ENCODE results near the gene AK3.

Gene AK3

DNA sequence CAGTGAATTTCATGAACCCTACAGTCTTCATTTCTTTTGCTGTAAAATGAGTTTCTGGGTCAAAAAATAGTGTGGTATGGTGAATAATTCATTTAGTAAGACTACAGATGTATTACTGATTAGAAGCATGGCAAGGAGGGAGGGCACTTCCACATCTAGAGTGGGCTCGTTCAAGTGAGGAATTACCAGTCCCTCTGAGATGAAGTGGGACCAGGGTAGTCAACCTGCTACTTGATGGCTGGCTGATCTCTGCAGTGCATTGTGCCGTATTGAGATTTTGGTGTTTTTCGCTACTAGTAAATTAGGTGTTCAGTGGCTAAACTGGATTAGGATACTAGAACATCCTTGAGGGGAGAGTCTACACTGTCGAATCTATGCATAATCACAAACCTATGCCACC lies 50.9 kb downstream of the AK3 start:
- TF ChIP-seq, protein P1, sequence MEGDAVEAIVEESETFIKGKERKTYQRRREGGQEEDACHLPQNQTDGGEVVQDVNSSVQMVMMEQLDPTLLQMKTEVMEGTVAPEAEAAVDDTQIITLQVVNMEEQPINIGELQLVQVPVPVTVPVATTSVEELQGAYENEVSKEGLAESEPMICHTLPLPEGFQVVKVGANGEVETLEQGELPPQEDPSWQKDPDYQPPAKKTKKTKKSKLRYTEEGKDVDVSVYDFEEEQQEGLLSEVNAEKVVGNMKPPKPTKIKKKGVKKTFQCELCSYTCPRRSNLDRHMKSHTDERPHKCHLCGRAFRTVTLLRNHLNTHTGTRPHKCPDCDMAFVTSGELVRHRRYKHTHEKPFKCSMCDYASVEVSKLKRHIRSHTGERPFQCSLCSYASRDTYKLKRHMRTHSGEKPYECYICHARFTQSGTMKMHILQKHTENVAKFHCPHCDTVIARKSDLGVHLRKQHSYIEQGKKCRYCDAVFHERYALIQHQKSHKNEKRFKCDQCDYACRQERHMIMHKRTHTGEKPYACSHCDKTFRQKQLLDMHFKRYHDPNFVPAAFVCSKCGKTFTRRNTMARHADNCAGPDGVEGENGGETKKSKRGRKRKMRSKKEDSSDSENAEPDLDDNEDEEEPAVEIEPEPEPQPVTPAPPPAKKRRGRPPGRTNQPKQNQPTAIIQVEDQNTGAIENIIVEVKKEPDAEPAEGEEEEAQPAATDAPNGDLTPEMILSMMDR (IDR thresholded peaks at IDR 0.05; ENCODE audit: borderline replicate concordance, insufficient read depth, low read depth, low read length): no peak
- no peak overlapping the region for H3K4me3 ChIP-seq (ENCODE audit: low read depth, low read length)

DNA sequence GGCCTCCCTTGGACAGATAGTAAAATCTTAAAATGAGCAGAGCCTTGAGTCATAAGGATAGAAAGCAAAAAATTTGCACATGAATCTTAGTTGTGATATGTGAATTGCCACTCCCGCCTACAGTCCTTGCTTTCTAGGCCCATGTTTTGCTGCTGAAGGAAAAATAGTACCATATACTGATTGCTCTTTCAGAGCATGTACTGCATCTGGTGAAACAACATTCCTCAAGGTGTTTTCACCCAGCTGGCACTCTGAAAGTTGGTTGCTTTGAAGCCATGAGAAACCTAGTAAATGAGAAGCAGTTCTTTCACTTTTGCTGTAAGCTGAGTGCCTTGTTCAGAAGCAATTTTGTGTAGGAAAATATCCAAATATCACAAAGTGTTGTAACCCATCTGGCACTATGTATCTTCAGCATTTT lies 51.3 kb downstream of the AK3 start:
- no peak overlapping the region for H3K4me3 ChIP-seq (ENCODE audit: low read depth, low read length)
- TF ChIP-seq, protein P1 (IDR thresholded peaks at IDR 0.05; ENCODE audit: borderline replicate concordance, insufficient read depth, low read depth, low read length): no peak

DNA sequence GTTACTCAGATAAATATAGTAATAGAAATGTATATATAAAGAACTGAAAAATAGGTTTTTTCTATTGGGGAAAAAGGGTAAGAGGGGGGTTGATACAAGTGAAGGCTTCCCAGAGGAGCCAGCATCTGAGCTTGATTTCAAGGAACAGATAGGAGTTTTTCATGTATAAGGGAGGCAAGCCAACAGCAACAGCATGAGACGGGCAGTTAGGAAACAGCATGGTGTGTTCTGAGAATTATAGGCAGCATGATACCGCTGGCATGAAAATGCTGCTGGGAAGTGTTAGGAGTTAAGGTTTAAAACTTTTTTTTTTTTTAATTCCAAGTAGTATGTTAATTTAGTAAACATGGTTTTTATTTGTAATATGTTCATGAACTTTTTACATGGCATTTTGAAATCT lies 52.0 kb downstream of the AK3 start:
- H3K4me3 ChIP-seq (ENCODE audit: low read depth, low read length): no peak overlapping the region
- TF ChIP-seq, protein P1 (IDR thresholded peaks at IDR 0.05; ENCODE audit: borderline replicate concordance, insufficient read depth, low read depth, low read length): no peak

DNA sequence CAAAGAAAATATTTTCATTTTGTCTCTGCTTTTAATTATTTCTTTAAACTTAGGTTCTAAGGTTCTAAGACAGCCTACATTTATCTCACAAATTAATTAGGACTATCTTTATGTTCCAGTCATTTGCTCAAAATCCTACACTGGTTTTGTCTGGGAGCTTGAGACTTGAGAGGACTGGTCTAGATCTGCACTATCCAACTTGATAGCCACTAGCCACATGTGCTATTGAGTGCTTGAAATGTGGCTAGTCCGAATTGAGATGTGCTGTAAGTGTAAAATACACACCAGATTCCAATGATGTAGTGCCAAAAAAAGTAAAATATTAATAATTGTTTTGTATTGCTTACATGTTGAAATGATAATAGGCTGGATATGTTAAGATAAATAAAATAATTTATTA lies 54.4 kb downstream of the AK3 start:
- no peak overlapping the region for H3K4me3 ChIP-seq (ENCODE audit: low read depth, low read length)
- TF ChIP-seq, protein P1 (IDR thresholded peaks at IDR 0.05; ENCODE audit: borderline replicate concordance, insufficient read depth, low read depth, low read length): no peak

DNA sequence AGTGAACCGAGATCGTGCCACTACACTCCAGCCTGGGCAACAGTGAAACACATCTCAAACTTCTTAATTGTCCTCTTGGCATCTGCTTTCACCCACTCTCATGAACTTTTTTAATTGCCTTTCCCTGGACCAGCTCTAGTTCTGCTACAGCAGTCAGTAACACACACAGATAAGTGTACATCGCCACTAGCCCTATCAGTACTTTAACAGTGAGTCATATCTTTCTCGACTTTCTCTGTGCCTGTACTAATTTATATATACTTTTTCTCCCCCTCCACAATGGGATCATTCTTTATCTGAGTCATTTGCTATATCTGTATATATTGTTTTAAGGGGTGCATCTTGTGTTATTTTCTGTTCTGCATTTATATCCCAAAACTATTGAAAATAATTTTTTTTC lies 54.9 kb downstream of the AK3 start:
- no peak overlapping the region for H3K4me3 ChIP-seq (ENCODE audit: low read depth, low read length)
- TF ChIP-seq, protein P1 (IDR thresholded peaks at IDR 0.05; ENCODE audit: borderline replicate concordance, insufficient read depth, low read depth, low read length): no peak

DNA sequence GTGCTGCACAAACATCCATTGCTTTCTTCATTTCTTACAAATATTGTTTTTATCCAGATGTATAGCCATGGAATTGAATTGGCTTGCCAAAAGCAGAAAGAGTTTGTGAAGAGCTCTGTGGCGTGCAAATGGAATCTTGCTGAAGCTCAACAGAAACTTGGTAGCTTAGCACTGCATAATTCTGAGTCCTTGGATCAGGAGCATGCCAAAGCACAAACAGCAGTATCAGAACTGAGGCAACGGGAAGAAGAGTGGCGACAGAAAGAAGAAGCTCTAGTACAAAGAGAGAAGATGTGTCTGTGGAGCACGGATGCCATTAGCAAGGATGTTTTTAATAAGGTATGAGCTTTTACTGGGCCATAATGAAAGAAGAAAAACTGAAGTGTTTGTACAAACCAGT lies 56.2 kb downstream of the AK3 start:
- TF ChIP-seq, protein P1 (IDR thresholded peaks at IDR 0.05; ENCODE audit: borderline replicate concordance, insufficient read depth, low read depth, low read length): no peak
- H3K4me3 ChIP-seq (ENCODE audit: low read depth, low read length): no peak overlapping the region

DNA sequence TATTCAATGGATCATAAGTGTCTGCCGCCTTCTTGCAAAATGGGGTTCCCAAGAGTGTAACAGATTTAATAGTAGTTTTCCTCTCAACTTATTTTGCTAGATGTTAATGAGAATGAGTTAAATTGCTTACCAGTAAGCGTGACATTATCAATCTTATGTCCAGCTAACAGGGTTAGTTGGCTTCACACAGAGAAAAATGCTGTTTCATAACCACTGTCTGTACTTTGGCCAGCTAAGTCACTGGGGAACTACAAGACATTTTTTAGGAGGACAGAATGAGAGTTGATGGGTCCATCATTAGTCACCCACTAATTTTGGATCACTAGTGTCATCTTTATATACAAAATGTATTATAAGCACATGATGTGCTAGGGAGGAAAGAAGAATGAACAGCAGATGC lies 60.3 kb downstream of the AK3 start:
- TF ChIP-seq, protein P1 (IDR thresholded peaks at IDR 0.05; ENCODE audit: borderline replicate concordance, insufficient read depth, low read depth, low read length): no peak
- H3K4me3 ChIP-seq (ENCODE audit: low read depth, low read length): no peak overlapping the region

Data from GM12875 (cell line).